ENCODE measurements around the gene KRTAP9-6. TPM values are rescaled to one million over a fixed set of nuclear protein-coding genes. Genes with fewer than 3 reads are reported as not detected.

Gene KRTAP9-6
- total and polyA plus RNA-seq, 9 of the 15 experiments (the other 6 are each of a cell fraction or from before 2014, with no cell fraction given): not detected

DNA sequence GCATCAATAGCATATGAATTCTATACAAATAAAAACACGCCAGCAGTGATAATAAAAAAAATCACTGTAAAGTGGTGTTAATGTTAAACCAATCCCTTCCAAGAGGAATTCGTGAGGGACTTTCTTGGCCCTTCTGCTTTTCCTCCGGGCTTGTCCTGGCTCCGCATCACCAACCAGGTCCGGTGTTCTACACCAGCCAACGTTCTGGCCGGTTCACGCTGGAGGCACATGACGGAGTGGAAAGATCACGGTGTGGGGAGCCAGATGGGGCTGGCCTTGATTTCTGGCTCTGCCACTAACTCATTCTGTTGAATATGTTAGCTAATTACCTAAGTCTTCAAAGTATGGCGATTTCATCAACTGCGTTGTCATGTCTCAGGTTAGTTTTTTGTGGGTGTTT, 38.9 kb downstream of the KRTAP9-6 start (continued):
- TF ChIP-seq HMGN3 (IDR thresholded peaks at IDR 0.05; ENCODE audit: borderline replicate concordance, extremely low read depth, insufficient read length, low read depth, low read length) (no peak), SRSF1 (IDR thresholded peaks at IDR 0.05; ENCODE audit: low read depth, low read length) (no peak), EZH2 (IDR thresholded peaks at IDR 0.05; ENCODE audit: borderline replicate concordance, low read depth, low read length) (no peak), NR2C2 (CRISPR knock-in tag; IDR thresholded peaks at IDR 0.05) (no peak), NR2C2 (tag; IDR thresholded peaks at IDR 0.05) (no peak), HMG20B (CRISPR knock-in tag; IDR thresholded peaks at IDR 0.05) (no peak), ZNF197 (CRISPR knock-in tag; IDR thresholded peaks at IDR 0.05; ENCODE audit: low read depth) (no peak), PHF8 (IDR thresholded peaks at IDR 0.05; ENCODE audit: borderline replicate concordance, low read length) (no peak)

DNA sequence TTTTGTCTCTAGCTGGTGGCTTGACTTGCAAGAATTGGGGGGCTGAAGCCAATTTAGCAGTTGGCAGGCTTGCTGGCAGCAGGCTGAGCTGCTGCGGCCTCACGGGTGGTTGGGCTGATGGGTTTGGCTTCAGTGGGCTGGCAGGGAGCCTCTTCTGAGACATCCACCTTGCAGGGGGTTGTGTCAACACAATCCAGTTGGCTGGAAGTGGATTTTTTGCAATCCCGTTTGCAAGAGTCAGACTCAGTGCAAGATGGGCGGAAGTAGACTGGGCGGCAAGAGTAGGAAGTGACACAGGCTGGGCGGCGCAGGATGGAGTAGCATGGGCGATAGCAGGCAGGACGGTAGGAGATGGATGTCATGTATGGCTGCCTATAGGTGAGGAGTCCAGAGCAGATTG, 42.5 kb downstream of the KRTAP9-6 start:
- Histone ChIP-seq H2AFZ (ENCODE audit: low read depth, low read length) (no peak overlapping the region), H3K4me2 (ENCODE audit: insufficient read depth, low read length) (no peak overlapping the region), H3K9me3 (replicated peaks; ENCODE audit: control insufficient read depth, insufficient read depth, low read depth, low read length) (no peaks in the 10 kb centered on the region), H3K9me1 (ENCODE audit: control insufficient read depth, insufficient read depth, low read length) (no peaks in the 10 kb centered on the region), H3K4me1 (replicated peaks in 1 of 2; ENCODE audit: control insufficient read depth in 2 of 2, insufficient read depth in 2 of 2, low read length in 2 of 2) (no peaks in the 10 kb centered on the region; a peak in 1 of 5 replicates), H3K27me3 (ENCODE audit: control insufficient read depth in 2 of 2, insufficient read depth in 2 of 2, low read length in 2 of 2) (peaks cover 3 to 25% of the 10 kb centered on the region in 2 experiments; a peak in 4 of 5 replicates), H3K79me2 (ENCODE audit: control insufficient read depth, insufficient read depth, low read length) (no peaks in the 10 kb centered on the region), H4K20me1 (replicated peaks; ENCODE audit: control insufficient read depth, insufficient read depth, low read length) (no peaks in the 10 kb centered on the region), H3K9ac (ENCODE audit: insufficient read depth in 1 of 2, low read depth in 2 of 2, low read length in 2 of 2) (no peak overlapping the region), H3K36me3 (ENCODE audit: control insufficient read depth, insufficient read depth, low read length) (no peaks in the 10 kb centered on the region), H3K4me3 (no peak overlapping the region), H3K27ac (ENCODE audit: extremely low read depth, low read depth, low read length) (no peak overlapping the region)
- ATAC-seq (no peak), DNase-seq (ENCODE audit: extremely low read depth in 1 of 4, low spot score in 3 of 4) (no peak), FAIRE-seq (no peak)
- intact Hi-C loops (cut with micrococcal nuclease): no loop called here
- ChIA-PET POLR2A (interaction anchor here (1.2 kb wide), 1 partner anchor 22 kb away, joined by 4 read pairs; no protein-coding TSS in a partner anchor), CTCF (ENCODE audit: low intra/inter-chr PET ratio) (no interaction called here)
- in situ Hi-C loops (cut with MboI): no loop called here
- no TSS peak for BruUV-seq (replicated peaks)
- WGBS (ENCODE audit: insufficient coverage, low coverage, missing lambda C conversion rate): 2% methylated on average over 9 of the region's 9 CpGs
- no peak for TF ChIP-seq ZNF444 (CRISPR knock-in tag; IDR thresholded peaks at IDR 0.05)
- TF ChIP-seq, protein P1, sequence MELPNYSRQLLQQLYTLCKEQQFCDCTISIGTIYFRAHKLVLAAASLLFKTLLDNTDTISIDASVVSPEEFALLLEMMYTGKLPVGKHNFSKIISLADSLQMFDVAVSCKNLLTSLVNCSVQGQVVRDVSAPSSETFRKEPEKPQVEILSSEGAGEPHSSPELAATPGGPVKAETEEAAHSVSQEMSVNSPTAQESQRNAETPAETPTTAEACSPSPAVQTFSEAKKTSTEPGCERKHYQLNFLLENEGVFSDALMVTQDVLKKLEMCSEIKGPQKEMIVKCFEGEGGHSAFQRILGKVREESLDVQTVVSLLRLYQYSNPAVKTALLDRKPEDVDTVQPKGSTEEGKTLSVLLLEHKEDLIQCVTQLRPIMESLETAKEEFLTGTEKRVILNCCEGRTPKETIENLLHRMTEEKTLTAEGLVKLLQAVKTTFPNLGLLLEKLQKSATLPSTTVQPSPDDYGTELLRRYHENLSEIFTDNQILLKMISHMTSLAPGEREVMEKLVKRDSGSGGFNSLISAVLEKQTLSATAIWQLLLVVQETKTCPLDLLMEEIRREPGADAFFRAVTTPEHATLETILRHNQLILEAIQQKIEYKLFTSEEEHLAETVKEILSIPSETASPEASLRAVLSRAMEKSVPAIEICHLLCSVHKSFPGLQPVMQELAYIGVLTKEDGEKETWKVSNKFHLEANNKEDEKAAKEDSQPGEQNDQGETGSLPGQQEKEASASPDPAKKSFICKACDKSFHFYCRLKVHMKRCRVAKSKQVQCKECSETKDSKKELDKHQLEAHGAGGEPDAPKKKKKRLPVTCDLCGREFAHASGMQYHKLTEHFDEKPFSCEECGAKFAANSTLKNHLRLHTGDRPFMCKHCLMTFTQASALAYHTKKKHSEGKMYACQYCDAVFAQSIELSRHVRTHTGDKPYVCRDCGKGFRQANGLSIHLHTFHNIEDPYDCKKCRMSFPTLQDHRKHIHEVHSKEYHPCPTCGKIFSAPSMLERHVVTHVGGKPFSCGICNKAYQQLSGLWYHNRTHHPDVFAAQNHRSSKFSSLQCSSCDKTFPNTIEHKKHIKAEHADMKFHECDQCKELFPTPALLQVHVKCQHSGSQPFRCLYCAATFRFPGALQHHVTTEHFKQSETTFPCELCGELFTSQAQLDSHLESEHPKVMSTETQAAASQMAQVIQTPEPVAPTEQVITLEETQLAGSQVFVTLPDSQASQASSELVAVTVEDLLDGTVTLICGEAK (IDR thresholded peaks at IDR 0.05): 0 out of 2 replicates have a peak, but pooled peaks have one; percentile 29
- TF ChIP-seq, protein P1 (CRISPR knock-in tag; IDR thresholded peaks at IDR 0.05): no peak
- peak; percentile 27; the same call in 1 of the 2 replicates for TF ChIP-seq GABPA (tag; conservative IDR thresholded peaks at IDR 0.05; ENCODE audit: low read depth)
- TF ChIP-seq STAT5B (CRISPR knock-in tag; IDR thresholded peaks at IDR 0.05): no peak
